HG02981 (cell line): ENCODE data around the gene AGPS.
"Not testable (repeated sequence)": the region's sequence is repeated elsewhere in the genome, so short reads cannot be mapped to it uniquely, and the experiment has no call there.

Experiments
- ATAC-seq: cut with Tn5 transposase; IDR thresholded peaks from one replicate; pipeline ENCODE4 v1.9.1; 2021; ENCODE audit warnings: mild to moderate bottlenecking, moderate library complexity; ENCODE audit not compliant: unreplicated experiment

The AGPS gene

GRCh38 chr2:177547772-177548171, 155.2 kb downstream of the AGPS start:
- no peak for ATAC-seq

- ATAC-seq = no peak
These were observed 156.1 kb downstream of the AGPS start for GRCh38 chr2:177548636-177549035.

GRCh38 chr2:177549171-177549570, 156.6 kb downstream of the AGPS start:
- no peak for ATAC-seq

GRCh38 chr2:177550264-177551200, 158.0 kb downstream of the AGPS start:
- ATAC-seq = no peak

GRCh38 chr2:177551360-177551759, 158.8 kb downstream of the AGPS start:
- not testable (repeated sequence) for ATAC-seq

GRCh38 chr2:177551989-177552421, 159.4 kb downstream of the AGPS start:
- ATAC-seq = no peak

GRCh38 chr2:177552422-177553175, 160.0 kb downstream of the AGPS start:
- peak; percentile 93 for ATAC-seq

- ATAC-seq = no peak
These were observed 160.8 kb downstream of the AGPS start for GRCh38 chr2:177553176-177553884.

- ATAC-seq = no peak
These were observed 161.8 kb downstream of the AGPS start for GRCh38 chr2:177554365-177554764.

GRCh38 chr2:177556153-177556552, 163.6 kb downstream of the AGPS start:
- no peak for ATAC-seq

- no peak for ATAC-seq
These were observed 165.2 kb downstream of the AGPS start for GRCh38 chr2:177557794-177558193.

- no peak for ATAC-seq
These were observed 167.1 kb downstream of the AGPS start for GRCh38 chr2:177559638-177560037.

GRCh38 chr2:177568390-177568789, 175.8 kb downstream of the AGPS start:
- no peak for ATAC-seq

- ATAC-seq = no peak
These were observed 176.3 kb downstream of the AGPS start for GRCh38 chr2:177568893-177569292.

- no peak for ATAC-seq
These were observed 179.7 kb downstream of the AGPS start for GRCh38 chr2:177572236-177572671.

- no peak for ATAC-seq
These were observed 180.5 kb downstream of the AGPS start for GRCh38 chr2:177573120-177573519.

- no peak for ATAC-seq
These were observed 181.8 kb downstream of the AGPS start for GRCh38 chr2:177574356-177574755.

GRCh38 chr2:177575358-177575757, 182.8 kb downstream of the AGPS start:
- ATAC-seq = no peak

- no peak for ATAC-seq
These were observed 184.5 kb downstream of the AGPS start for GRCh38 chr2:177577075-177577474.

- ATAC-seq = no peak
These were observed 185.9 kb downstream of the AGPS start for GRCh38 chr2:177578454-177578853.

- ATAC-seq = no peak
These were observed 187.0 kb downstream of the AGPS start for GRCh38 chr2:177579486-177580036.
